ENCODE results near the gene POLR2H.

POLR2H gene

DNA sequence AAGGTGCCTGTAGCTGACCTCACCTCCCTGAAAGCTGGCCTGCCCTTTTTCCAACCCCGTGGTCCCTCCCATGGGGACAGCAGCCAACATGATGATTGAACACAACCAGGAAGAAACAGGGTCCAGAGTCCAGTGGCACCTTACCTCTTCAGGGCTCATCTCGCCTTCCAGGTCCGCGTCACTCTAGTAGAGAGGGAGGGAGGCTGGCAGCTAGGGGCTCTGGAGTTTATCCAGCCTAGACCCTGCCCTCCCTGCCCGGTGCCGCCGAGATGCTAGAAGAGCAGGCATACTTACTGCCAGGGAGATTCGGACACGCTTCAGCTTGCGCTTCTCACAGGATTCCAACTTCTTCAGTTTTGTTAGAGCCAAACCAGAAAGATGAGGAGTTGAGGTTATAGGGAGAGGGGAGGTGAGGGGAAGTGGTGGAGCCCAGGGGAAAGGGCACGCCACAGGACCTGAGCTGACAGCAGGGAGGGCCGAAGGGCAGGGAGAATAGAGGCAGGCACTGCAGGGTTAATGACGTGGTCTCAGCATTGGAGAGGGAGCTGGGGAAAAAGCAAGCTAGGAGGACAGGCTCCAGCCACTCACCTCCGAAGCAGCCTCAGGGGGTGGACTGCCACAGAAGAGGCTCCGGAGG, 9.2 kb upstream of the POLR2H start:
- no peak for DNase-seq (ENCODE audit: low read depth)

DNA sequence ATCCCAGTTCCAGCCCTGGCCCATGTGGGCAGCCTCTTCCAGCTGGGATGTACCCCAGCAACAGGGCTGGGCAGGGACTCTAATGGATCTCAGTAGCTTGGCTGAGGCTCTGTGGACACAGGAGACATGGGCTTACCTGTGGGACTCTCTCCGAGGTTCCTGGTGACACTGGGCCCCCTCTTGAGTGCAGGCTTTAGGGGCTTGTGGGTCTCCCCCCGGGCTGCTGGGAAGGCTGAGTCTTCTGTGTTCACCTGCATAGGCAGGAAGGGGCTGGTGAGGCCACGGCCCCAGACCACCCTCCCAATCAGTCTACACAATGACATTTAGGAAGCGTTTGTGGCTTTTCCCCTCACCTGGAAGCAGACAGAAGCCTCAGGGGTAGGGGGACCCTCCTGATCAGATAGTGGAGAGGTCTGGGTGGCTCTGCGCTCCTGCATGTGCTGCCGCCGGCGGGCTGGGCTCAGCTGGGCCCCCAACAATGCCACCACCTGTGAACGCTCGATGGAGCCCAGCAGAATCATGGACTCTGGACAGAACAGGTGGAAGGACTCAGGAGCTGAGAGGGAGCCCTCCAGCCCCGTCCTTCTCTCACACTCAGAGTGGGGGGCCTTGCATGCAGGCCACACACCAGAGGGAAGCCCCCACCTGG, 8.5 kb upstream of the POLR2H start:
- no peak for DNase-seq (ENCODE audit: low read depth)

DNA sequence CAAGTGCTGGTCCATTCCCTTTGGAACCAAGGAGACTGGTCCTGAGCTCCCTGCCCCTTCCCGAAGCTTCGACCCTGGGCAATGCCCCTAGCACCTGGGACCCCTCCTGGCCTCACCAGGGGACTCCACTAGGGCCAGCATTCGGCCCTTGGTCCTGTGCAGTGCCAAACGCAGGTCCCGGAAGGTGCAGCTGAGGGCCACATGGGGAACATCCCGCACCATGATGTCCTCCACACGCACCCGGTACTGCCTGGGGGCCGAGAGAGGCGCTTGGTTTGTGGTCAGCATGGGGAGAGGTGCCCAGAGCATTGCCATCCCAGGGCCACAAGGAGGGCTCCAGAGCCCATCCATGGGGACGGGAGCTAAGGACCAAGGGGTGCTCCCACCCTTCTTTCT, 8.0 kb upstream of the POLR2H start:
- DNase-seq (ENCODE audit: low read depth): no peak

DNA sequence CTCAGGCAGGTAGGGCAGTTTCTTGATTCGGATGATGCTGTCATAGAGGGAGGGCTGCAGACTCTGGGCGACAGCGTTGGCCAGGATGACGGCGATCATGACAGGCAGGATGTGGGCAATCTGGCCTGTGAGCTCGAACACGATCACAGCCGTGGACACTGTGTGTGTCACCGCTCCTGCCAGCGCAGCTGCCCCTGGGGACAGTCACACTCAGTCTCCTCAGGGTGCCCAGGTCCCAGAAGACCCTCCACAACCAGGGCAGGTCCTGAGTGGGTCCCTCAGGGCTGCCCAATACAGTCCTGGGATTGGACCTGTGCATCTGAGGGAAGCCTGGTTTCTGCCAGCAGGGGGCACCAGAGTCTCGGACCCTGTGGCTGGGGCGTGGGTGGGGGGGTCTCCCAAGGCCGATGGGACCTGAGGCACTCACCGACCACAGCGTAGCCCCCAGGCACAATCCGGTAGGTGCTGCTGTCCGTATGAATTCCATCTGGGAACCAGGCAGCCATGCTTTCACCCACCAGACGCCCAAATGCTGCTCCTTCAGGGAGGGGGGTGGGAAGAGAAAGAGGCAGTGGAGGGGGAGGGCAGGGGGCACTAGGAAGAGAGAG, 7.3 kb upstream of the POLR2H start:
- no peak for DNase-seq (ENCODE audit: low read depth)

DNA sequence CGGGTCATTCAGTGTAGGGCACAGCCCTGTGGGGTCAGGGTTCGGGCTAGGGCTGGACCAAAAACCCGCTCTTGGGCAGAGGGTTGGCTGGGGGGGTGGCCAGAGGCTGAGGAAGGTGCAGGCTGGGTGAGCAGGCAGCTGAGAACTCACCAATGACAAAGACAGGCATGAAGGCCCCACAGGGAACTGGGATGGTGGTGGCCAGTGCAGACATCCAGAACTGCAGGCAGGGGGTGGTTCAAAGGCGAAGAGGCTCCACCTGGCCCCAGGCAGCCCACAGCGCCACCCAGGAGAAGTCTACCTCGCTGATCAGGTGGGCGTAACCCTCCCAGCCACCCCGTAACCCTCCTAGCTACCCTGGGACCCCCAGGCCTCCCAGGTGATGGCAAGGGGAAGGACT, 6.8 kb upstream of the POLR2H start:
- no peak for DNase-seq (ENCODE audit: low read depth)

DNA sequence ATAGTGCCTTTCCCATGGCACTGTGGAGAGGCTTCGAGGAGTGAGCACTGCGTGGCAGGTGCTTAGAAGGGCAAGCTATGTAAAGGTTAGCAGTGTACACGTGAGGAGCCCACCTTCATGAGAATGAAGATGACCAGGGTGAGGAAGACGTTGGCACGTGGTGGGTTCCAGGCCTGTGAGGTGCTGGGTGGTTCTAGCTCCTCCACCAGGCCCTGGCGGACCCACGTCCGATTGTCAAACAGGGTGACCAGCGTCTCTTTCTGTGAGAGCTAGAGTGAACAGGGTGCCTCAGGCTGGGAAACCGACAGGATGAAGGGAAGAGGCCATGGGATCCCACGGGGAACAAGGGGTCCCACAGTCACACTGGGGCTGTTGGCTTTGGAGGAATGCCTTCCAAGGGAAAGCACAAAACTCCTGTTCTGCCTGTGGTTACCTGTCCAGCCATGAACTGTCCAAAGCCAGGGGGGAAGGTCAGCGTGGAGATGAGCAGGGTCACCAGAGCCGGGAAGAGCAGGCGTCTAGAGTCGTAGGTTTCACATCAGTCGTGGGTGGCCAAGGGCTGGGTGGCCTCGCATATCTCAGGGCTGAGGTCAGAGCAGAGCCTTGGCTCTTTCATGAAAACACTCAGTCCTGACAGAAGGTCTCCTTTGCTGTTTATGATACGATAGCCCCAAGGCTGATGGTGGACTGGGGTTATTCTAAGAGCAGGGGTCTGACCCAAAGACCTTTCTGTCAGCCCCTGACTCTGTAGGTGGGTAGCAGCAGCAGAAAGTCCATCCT, 6.1 kb upstream of the POLR2H start:
- no peak for DNase-seq (ENCODE audit: low read depth)

DNA sequence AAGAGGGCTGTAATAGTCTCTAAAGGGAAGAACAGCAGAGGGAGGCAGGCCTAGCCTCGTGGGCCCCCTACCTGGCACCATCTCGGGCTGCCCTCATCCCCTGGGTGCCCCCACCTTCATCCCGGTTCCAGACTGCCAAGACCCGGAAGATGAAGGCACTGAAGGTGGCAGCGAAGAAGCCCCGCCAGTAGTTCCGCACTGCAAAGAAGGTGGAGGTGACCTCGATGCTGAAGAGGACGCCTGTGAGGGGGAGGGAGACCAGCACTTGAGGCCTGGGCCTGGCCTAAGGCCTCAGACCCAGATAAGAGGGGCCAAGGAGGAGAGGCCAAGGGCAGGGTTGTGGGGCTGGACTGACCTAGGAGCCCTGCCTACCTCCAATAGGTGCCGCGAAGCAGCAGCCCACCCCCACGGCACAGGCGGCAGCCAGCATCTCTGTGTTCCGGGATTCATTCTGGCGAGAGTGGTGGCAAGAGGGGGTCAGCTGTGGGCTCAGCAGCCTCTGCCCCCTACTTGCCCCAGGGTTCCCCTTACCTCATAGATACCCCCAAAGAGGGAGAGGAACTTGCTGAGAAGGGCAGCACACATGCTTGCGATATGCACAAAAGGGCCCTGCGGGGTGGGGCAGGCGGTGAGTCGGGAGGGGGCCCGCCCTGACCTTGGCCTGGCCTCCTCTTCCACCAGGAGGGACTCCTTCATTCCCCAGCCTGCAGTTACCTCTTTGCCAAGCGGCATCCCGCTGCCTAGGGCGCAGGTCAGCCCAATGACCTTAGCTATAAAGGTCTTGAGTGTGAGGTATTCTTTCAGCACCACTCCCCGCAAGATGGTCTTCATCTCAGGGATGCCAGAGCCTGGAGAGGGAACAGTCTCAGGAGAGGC, 4.0 kb upstream of the POLR2H start:
- DNase-seq (ENCODE audit: low read depth): no peak

DNA sequence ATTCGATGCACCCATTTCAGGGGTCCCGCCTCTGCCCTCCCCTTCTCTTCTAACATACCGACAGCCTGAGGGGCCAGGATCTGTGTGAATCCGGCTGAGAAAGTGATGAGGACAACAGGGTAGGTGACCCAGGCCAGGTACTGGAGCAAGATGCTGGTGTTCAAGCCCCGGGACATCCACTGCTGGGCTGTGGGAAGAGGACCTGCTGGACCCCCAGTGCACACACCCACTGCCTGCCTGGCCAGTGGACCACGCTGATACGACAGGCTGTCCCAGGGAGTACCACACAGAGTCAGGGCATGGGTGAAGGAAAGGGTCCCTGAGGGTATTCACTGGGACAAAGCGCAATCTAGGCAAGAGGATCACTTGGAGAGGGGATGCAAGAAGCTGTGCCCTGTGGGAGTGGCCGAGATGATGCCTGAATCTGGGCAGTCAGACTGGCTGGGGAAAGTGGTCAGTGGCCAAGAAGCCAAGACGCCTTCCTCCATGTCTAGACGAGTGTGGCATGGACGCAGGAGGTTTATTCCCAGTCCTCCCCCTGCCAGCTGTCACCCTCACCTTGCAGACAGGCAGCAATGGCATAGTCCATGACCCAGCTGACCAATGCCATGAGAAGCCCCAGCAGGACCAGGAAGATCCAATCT, 3.3 kb upstream of the POLR2H start:
- DNase-seq (ENCODE audit: low read depth): no peak

DNA sequence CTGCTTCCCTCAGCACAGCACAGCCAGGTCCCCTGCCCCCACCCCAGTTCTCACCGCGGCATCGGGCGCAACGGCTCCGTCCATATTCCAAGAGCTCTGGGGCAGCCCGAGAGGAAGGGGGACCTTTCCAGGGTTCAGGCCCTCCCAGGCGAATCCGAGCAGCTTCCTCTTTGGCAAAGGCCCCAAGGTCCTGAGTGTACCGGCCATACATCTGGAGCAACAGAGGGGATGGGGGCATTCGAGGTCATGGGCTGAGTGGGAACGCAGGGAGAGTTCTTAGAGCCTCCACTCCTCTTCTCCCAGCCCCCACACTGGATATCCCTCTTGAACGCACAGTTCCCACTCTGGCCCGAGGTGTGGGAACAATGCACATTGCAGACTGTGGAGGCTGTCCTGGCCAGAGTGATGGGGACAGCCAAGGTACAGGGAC, 2.6 kb upstream of the POLR2H start:
- no peak for DNase-seq (ENCODE audit: low read depth)

DNA sequence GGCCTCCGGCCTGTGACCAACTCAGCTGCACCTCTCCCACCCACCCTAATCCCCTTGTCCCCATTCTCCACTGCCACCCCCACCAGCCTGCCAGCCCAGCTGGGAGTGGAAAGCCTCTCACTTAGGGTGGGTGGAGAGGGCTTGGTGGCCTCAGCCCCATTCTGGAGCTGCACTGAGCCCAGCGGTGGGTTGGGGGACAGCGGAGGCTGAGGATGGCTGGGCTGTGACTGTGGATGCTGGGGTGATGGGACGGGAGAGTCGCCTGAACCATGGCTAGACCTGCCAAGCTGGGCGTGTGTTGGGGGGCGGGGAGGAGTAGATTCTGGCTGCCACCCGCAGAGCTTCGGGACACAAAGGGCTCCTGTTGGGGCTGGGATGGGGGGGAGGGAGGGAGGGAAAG, 1.9 kb upstream of the POLR2H start:
- DNase-seq (ENCODE audit: low read depth): no peak

DNA sequence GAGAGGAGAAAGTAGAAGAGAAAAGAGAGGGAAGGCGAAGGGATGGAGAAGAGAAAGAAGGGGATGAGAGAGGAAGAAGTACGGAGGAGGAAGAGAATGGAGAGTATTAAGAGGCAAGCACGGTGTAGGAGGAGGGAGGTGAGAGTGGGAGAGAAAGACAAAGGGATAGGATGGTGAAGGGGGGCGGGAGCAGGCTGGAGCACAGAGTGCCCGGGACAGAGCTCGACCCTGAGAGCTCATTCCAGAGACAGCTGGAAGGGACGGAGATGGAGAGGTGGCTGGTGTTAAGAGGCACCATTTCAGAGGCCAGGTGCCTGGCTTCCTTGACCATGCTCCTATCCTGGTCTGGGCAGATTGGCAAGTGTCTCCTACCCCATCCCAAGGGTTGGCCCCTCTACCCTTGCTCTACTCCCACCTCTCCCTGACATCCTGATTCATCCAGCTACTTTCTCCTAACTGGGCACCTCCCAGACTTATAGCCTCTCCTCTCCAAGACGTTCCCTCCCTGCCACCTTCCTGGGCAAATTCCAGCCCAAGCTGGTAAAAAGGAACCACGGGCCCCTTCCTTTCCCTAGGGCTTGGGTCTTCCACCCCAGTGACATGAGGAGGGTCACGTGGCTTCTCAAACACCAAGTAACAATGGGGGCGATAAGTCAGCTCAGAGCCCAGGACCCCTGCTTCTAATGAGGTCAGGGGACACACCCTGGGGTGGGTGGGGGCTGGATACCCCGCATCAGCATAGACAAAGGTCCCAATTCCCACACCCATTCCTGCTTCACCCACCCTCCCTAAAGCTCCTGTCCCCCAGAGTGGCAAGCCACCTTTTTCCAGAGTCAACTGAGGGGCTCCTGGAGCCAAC, 1.2 kb upstream of the POLR2H start:
- no peak for DNase-seq (ENCODE audit: low read depth)

DNA sequence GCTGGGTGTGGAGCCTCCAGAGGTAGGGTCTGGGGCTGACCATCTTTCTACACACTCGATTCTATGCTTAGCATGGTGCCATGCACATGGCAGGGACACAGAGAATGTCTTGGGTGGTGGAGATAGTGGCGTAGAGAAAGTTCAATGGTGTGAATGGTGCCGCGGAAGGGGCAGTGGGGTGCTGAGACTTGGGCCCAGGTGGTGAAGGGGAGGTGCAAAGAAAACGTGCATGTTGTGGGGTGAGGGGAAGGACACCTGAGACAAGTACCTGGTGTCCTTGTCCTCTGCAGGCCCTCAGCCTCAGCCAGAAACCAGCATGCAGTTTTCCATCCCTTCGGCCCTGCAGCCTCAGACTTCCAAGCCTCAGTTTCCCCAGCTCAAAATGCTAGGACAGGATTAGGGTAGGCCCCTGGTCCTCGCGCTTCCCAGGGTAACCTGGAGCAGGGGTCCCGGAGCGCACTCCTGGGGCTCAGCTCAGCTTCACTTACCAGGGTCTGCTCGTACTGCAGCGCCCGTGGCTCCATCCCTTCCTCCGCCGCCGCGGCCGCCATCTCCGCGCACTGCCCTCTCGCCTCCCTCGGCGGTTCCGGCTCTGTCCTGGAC, 480 bp upstream of the POLR2H start:
- no peak for DNase-seq (ENCODE audit: low read depth)

DNA sequence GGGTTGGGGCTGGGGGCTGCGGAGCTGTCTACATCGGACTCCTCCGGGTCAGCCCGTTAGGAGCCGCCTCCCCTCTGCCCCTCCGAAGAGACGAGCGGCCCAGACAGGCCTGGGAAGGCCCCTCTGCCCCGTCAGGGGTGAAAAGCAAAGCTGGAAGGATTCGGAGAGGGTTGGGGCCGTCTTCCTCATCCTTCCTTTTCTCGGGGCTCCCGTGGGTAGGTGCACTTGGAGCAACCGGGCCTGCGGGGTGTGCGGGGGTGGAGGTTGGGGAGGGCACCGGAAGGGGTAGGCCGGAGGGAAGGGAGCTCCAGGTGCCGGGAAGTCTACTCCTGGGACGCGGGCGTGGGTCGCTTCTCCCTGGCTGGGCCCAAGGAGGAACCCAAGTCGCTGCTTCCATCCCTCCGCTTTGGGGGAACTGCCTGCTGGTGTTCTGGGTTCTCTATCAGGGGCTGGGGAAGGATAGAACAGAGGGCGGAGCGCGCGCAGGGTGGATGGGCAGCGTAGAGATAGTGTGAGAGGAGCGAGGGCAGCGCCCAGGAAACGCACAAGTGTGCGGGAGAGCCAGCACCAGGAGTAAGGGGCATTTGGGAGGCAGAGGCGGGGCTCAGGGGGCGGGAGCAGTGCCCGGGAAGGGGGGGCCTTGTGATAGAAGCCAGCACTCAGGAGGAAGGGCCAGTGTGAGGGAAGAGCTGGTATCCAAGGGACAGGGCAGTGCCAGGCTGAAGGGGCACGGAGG, 590 bp downstream of the POLR2H start:
- DNase-seq (ENCODE audit: low read depth): no peak

DNA sequence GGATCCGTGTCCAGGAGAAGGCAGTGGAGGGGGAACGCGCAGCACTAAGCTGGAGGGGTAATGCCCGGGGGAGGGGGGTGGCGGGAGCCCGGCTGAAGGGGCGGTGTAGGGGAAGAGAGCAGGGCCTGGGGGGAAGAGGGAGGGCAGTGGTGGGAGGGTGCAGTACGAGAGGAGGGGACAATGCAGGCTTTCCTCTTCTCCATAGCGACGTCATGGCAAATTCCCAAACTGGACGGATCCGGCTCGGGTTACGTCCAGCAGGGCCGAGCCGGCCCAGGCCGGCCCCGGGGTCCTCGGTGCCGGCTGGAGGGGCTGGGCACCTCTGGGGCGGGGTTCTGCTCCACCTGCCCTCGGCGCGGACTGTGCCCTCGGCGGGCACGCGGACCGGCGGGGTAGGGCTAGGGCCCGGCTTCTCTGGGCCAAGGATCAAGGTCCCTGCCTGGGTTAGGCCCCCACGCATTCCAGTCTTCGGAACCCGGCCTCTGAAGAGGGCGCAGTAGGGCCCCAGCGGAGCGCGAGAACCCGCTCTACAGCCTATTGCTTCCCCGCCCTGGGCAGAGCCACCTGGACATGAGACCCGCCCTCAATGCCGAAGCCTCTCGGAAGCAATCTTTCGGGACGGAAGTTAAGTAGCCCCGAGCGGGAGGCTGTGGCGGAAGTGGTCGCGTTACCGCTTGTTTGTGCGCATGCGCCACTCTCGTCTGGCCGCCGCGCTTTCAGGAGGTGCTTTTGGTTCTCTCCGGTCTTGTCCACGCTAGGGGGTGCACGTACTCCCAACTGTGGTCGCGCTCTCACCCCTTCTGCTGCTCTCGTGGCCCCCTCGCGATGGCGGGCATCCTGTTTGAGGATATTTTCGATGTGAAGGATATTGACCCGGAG, 1.4 kb downstream of the POLR2H start:
- DNase-seq (ENCODE audit: low read depth): peak; percentile 91

DNA sequence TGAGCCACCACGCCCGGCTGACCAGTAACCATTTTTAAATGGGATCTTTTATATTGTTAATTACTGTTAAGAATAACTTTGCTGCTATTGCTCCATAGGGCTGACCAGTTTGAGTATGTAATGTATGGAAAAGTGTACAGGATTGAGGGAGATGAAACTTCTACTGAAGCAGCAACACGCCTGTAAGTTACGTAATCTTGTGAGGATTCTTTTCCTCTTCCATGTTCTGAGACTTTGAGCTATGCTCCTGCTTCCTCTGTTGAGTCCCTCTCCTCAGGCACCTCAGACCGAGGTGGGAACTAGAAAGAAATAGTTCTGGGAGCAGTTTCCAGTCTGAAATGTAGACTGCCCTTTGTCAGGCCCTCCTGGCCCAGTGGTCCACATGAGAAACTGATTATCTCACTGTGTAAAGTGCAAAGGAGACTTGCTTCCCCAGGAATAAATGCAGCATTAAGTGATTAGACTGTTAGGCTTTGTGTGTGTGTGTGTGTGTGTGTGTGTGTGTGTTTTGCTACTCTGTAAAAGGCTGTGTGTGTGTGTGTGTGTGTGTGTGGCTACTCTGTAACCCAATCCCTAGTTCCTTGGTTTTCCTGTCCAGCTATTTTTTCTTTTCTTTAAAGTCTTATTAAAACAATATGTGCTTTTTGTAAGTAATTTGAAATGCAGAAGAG, 5.2 kb downstream of the POLR2H start:
- DNase-seq (ENCODE audit: low read depth): no peak

DNA sequence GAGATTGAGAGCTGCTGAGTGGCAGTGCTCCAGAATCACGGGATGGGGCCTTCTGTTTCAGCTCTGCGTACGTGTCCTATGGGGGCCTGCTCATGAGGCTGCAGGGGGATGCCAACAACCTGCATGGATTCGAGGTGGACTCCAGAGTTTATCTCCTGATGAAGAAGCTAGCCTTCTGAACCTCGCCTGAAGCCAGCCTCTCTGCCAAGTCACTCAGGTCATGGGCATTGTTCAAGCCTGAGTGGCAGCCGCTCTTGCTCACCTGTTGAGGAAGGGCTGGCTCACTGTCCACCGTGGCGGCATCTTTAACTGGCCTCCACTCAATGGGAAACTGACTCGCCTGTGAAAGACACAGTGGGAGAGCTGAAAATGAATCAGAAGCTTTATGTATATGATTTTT, 6.6 kb downstream of the POLR2H start:
- no peak for DNase-seq (ENCODE audit: low read depth)

DNA sequence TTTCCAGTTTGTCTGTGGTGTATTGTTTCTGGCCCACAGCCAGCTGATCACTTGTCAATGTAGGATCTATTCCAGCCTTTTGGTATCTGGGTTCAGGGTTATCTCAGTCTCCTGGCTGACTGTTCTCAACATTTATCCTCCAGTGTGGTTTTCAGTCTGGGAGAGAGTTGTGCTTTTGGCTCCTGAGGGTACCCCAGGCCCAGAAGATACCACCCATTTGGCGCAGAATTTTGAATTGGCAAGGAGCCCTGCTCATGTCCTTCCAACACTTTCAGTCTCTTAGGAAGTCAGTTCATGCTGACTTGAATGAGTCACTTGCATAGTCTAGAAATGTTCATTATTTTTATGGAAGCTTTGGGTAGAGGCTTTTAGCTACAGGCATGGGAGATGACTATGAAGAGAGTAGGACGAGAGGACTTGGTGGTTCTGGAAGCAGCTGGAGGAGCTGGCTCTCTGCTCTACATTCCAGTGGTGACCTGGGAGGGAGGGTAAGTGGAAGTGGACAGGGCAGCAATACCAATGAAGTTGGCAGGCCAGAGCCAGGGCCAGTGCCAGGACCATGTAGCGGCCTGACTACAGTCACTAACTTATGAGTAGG, 7.2 kb downstream of the POLR2H start:
- DNase-seq (ENCODE audit: low read depth): no peak
